H9 (cell line): Measurements from ENCODE around the gene BARX1. TPM values are rescaled to one million over a fixed set of nuclear protein-coding genes. Genes with fewer than 3 reads are reported as not detected.

Experiments
- DNase-seq: peaks from one replicate; pipeline ENCODE4 v3.0.0-alpha.2; 2017
- H2AFZ ChIP-seq: one replicate; pipeline ENCODE4 v1.6.1; 2013; ENCODE audit warnings: mild to moderate bottlenecking, low read length, control low read depth, moderate library complexity
- H2AK5ac ChIP-seq: 2 replicates; pipeline ENCODE4 v1.6.1; 2013; ENCODE audit warnings: low read length, control low read depth, mixed read lengths; ENCODE audit not compliant: insufficient read length
- H2BK120ac ChIP-seq: one replicate; pipeline ENCODE4 v1.6.1; 2013; ENCODE audit warnings: low read depth, mild to moderate bottlenecking, low read length, control low read depth, inconsistent platforms; ENCODE audit not compliant: poor library complexity, severe bottlenecking
- H2BK12ac ChIP-seq: 2 replicates; pipeline ENCODE4 v1.6.1; 2013; ENCODE audit warnings: low read length, control low read depth, mixed read lengths, low read depth; ENCODE audit not compliant: insufficient read length
- H2BK15ac ChIP-seq: 2 replicates; pipeline ENCODE4 v1.6.1; 2013; ENCODE audit warnings: low read depth, low read length, control low read depth
- H2BK20ac ChIP-seq: one replicate; pipeline ENCODE4 v1.6.1; 2013; ENCODE audit warnings: low read depth, mild to moderate bottlenecking, low read length, control low read depth, inconsistent platforms; ENCODE audit not compliant: poor library complexity, severe bottlenecking
- H2BK5ac ChIP-seq: 2 replicates; pipeline ENCODE4 v1.6.1; 2013; ENCODE audit warnings: low read length, control low read depth, mixed read lengths; ENCODE audit not compliant: insufficient read length
- H3K14ac ChIP-seq: 2 replicates; pipeline ENCODE4 v1.6.1; 2013; ENCODE audit warnings: low read length, control low read depth; ENCODE audit not compliant: insufficient read depth
- H3K18ac ChIP-seq: 2 replicates; pipeline ENCODE4 v1.6.1; 2013; ENCODE audit warnings: low read depth, mild to moderate bottlenecking, mixed read lengths, low read length, control low read depth; ENCODE audit not compliant: insufficient read length
- H3K23ac ChIP-seq: 2 replicates; pipeline ENCODE4 v1.6.1; 2013; ENCODE audit warnings: low read length, control low read depth, mixed read lengths, low read depth; ENCODE audit not compliant: insufficient read length
- H3K23me2 ChIP-seq: 2 replicates; pipeline ENCODE4 v1.6.1; 2013; ENCODE audit warnings: low read depth, mild to moderate bottlenecking, mixed read lengths, low read length, control low read depth; ENCODE audit not compliant: insufficient read length, poor library complexity, severe bottlenecking
- H3K27ac ChIP-seq: 2 replicates; pipeline ENCODE4 v1.5.1; 2013; ENCODE audit warnings: low read length, control low read depth, mixed read lengths, low read depth; ENCODE audit not compliant: insufficient read length
- H3K27me3 ChIP-seq: 2 replicates; pipeline ENCODE4 v1.6.1; 2013; ENCODE audit warnings: low read length, control low read depth, inconsistent platforms; ENCODE audit not compliant: insufficient read depth
- H3K4ac ChIP-seq: 2 replicates; pipeline ENCODE4 v1.6.1; 2013; ENCODE audit warnings: low read depth, mild to moderate bottlenecking, control low read depth, inconsistent platforms, low read length, moderate library complexity
- H3K4me1 ChIP-seq: 2 replicates; pipeline ENCODE4 v1.6.1; 2013; ENCODE audit warnings: low read length, control low read depth, inconsistent platforms; ENCODE audit not compliant: insufficient read depth
- H3K4me2 ChIP-seq: 2 replicates; pipeline ENCODE4 v1.6.1; 2013; ENCODE audit warnings: low read length, control low read depth, mixed read lengths; ENCODE audit not compliant: insufficient read length, insufficient read depth
- H3K56ac ChIP-seq: 2 replicates; pipeline ENCODE4 v1.6.1; 2013; ENCODE audit warnings: low read depth, mild to moderate bottlenecking, mixed read lengths, low read length, control low read depth; ENCODE audit not compliant: insufficient read length
- H3K79me1 ChIP-seq: 2 replicates; pipeline ENCODE4 v1.6.1; 2013; ENCODE audit warnings: low read depth, mild to moderate bottlenecking, moderate library complexity, low read length, control low read depth, inconsistent platforms; ENCODE audit not compliant: insufficient read depth, poor library complexity, severe bottlenecking
- H3K79me2 ChIP-seq: 2 replicates; pipeline ENCODE4 v1.6.1; 2013; ENCODE audit warnings: low read length, control low read depth, inconsistent platforms; ENCODE audit not compliant: insufficient read depth
- H3K9ac ChIP-seq: 2 replicates; pipeline ENCODE4 v1.6.1; 2013; ENCODE audit warnings: low read length, control low read depth, mixed read lengths; ENCODE audit not compliant: insufficient read length; ENCODE audit errors: extremely low read depth
- H3K9me3 ChIP-seq: one replicate; pipeline ENCODE4 v1.6.1; 2013; ENCODE audit warnings: low read depth, low read length, inconsistent platforms; ENCODE audit not compliant: control insufficient read depth
- H3T11ph ChIP-seq: one replicate; pipeline ENCODE4 v1.6.1; 2013; ENCODE audit warnings: mild to moderate bottlenecking, low read length, control low read depth, inconsistent platforms
- H4K20me1 ChIP-seq: one replicate; pipeline ENCODE4 v1.6.1; 2013; ENCODE audit not compliant: control insufficient read depth, insufficient read length, insufficient read depth
- H4K5ac ChIP-seq: 2 replicates; pipeline ENCODE4 v1.6.1; 2013; ENCODE audit warnings: low read depth, mild to moderate bottlenecking, mixed read lengths, low read length, control low read depth; ENCODE audit not compliant: insufficient read length
- H4K8ac ChIP-seq: replicated peaks from 2 replicates; pipeline ENCODE4 v1.6.1; 2013; ENCODE audit warnings: low read length, control low read depth, mixed read lengths, low read depth; ENCODE audit not compliant: insufficient read length
- H4K91ac ChIP-seq: 2 replicates; pipeline ENCODE4 v1.6.1; 2013; ENCODE audit warnings: low read depth, mild to moderate bottlenecking, moderate library complexity, mixed read lengths, low read length, control low read depth; ENCODE audit not compliant: insufficient read length
- H3K27ac Mint-ChIP-seq, 3 experiments: 2 replicates in 2 of 3; 3 replicates in 1 of 3; pipeline ENCODE4 v1.8.0; 2020 to 2021; ENCODE audit warnings: mixed read lengths in 3 of 3, mild to moderate bottlenecking in 1 of 3, moderate library complexity in 1 of 3
- H3K27me3 Mint-ChIP-seq: 2 replicates; pipeline ENCODE4 v1.8.0; 2021; ENCODE audit warnings: low read depth, mild to moderate bottlenecking, moderate library complexity, mixed read lengths
- H3K36me3 Mint-ChIP-seq, 3 experiments: 2 replicates in 2 of 3; 3 replicates in 1 of 3; pipeline ENCODE4 v1.8.0; 2020 to 2021; ENCODE audit warnings: low read depth in 3 of 3, mixed read lengths in 3 of 3; ENCODE audit not compliant: insufficient read depth in 1 of 3
- H3K4me1 Mint-ChIP-seq, 2 experiments: 2 replicates each; pipeline ENCODE4 v1.8.0; 2020; ENCODE audit warnings: mixed read lengths in 2 of 2
- H3K4me3 Mint-ChIP-seq, 2 experiments: 2 replicates in 1 of 2; 3 replicates in 1 of 2; pipeline ENCODE4 v1.8.0; 2020 to 2021; ENCODE audit warnings: mild to moderate bottlenecking in 2 of 2, mixed read lengths in 2 of 2, moderate library complexity in 1 of 2
- H3K9me3 Mint-ChIP-seq, 2 experiments: 2 replicates in 1 of 2; 3 replicates in 1 of 2; pipeline ENCODE4 v1.8.0; 2020; ENCODE audit warnings: mild to moderate bottlenecking in 2 of 2, mixed read lengths in 2 of 2, moderate library complexity in 1 of 2
- CTCF ChIP-seq: fragments of 200-600 bp; sonication (generic); conservative IDR thresholded peaks from 3 replicates; pipeline ENCODE4 v1.8.0; 2021; ENCODE audit warnings: antibody characterized with exemption, mild to moderate bottlenecking
- WGBS: extraction: QIAGEN DNeasy Blood & Tissue Kit; methylation state at CpG from one replicate; pipeline ENCODE4 v1.1.7; 2013; ENCODE audit warnings: missing lambda C conversion rate, low lambda C conversion rate, mixed read lengths; ENCODE audit not compliant: insufficient read length; ENCODE audit errors: extremely low coverage; 5-methylcytosine and 5-hydroxymethylcytosine counted together
- total RNA-seq: library from RNA; stranded (reverse); gene quantifications from 2 replicates; pipeline ENCODE4 v1.2.1, GENCODE V29; 2021

The BARX1 gene
- total RNA-seq, 1 experiment from 2014 or later: 1.2 TPM

- Mint-ChIP-seq H3K27me3 (peaks cover 14% of the 10 kb centered on the region; the same call in 1 of the 2 replicates), H3K27ac (no peak overlapping the region), H3K4me1 (0 out of 4 replicates have a peak, but pooled peaks cover 0 to 2% of the 10 kb centered on the region in 2 experiments), H3K4me3 (no peak overlapping the region), H3K36me3 (peaks cover 8 to 9% (median 8%) of the 10 kb centered on the region in 3 experiments; a peak in 5 of 7 replicates), H3K9me3 (peaks cover 25 to 29% of the 10 kb centered on the region in 2 experiments)
- H2BK20ac ChIP-seq: no peak overlapping the region
- no peak overlapping the region for H2AK5ac ChIP-seq
- no peak overlapping the region for H3K9ac ChIP-seq
- no peak overlapping the region for H3K27ac ChIP-seq
- no peaks in the 10 kb centered on the region for H3K4me1 ChIP-seq
- no peak overlapping the region for H3T11ph ChIP-seq
- no peaks in the 10 kb centered on the region for H3K27me3 ChIP-seq
- no peak overlapping the region; the same call in 1 of the 2 replicates for H3K14ac ChIP-seq
- H4K8ac ChIP-seq: no peak overlapping the region
- no peak overlapping the region for H3K4me2 ChIP-seq
- no CpG with 5 or more reads among the region's 3 CpGs for WGBS
- H3K23ac ChIP-seq: no peak overlapping the region
- H2AFZ ChIP-seq: no peak overlapping the region
- H3K18ac ChIP-seq: no peak overlapping the region
- no peak overlapping the region for H2BK120ac ChIP-seq
- no peaks in the 10 kb centered on the region for H3K9me3 ChIP-seq
- H4K20me1 ChIP-seq: no peaks in the 10 kb centered on the region
- DNase-seq: no peak
- no peak overlapping the region for H2BK5ac ChIP-seq
- no peak overlapping the region for H2BK15ac ChIP-seq
- H4K5ac ChIP-seq: no peak overlapping the region
- no peaks in the 10 kb centered on the region for H3K79me2 ChIP-seq
- H4K91ac ChIP-seq: no peak overlapping the region
- no peak overlapping the region for H2BK12ac ChIP-seq
- no peak overlapping the region for H3K56ac ChIP-seq
- no peak for TF ChIP-seq CTCF
- H3K4ac ChIP-seq: no peak overlapping the region
- no peaks in the 10 kb centered on the region for H3K23me2 ChIP-seq
- H3K79me1 ChIP-seq: no peaks in the 10 kb centered on the region
Measured at GRCh38 chr9:93969328-93969661, 14.1 kb upstream of the BARX1 start.
